ENCODE measurements around the gene PEX5L.

Gene PEX5L

DNA sequence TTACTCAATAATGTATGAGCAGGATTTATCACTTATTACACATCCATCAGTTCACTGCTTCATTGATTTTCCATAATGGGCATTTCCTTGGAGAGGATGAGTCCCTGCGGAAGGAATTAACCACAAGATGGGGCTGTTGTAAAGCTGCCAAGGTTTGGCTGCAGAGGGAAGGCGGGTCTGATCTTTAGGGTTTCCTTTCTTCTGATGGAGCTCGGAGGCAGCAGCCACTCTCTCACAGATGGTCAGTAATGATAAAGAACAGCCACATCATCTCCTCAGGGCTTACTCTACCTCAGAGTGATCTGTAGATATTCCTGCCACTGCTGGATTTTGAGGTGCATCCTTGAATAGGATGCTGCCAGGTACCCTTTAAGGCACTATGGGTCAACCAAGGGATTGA is 268.7 kb downstream of the PEX5L start:
- no peak for DNase-seq

DNA sequence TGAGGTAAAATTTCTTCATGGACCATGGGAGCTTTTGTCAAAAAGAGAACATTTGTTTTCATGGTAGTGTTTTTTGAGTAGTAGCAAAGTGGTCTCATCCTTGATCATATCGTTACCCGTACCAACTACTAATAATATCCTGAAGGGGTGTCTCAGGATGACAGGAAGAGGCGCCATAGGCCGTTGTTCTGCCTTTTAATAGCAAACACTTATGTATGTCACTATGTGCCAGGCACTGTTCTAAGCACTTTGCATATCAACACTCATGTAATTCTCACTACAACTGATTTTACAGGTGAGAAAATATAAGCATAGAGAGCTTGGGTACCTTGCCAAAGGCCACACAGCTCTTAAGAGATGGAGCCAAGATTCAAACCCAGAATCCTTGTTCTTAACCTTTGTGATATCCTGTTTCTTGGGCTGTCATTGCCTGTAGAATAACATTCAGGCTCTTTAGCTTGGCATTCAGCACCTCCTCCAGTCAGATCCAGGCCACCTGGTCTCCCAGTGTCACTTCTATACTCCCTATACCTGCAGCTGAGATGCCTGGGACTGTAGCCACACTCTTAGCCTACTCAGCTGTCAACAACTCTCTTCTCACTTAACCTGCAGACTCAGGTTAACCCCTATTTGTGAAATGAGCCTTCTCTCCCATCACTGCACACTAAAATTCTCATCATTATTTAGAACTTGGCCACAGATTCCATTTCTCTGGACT is 270.2 kb downstream of the PEX5L start:
- no peak for DNase-seq

DNA sequence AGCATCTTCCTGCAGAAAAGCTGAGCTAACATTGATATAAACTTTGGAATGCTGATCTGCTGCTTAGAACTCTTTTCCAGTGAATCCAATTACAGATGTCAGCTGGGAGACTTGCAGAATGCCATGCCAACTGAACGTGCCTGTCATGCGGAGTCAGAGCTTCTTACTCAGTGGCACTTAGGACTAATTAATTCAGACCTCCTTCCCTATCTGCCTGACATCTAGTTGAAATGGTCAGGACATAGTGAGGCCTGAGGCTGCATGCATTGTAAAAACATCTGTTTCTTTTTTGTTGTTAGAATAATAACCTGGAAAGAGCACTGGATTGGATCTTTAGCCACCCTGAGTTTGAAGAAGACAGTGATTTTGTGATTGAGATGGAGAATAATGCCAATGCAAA is 271.3 kb downstream of the PEX5L start:
- no peak for DNase-seq

DNA sequence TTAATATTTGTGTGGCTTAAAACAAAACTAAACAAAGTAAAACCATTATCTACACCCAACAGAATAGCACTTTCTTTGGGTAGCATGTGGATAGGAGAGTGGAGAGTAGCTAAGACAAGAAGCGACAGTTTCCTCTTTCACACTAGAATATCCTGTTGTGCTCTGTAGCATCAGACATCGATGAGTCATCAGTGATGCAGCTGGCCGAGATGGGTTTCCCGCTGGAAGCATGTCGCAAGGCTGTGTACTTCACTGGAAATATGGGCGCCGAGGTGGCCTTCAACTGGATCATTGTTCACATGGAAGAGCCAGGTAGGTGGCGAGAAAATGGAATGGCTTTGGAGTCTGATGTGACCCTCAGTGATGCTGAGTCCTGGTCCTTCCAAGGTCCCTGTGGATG is 275.8 kb downstream of the PEX5L start:
- no peak for DNase-seq

DNA sequence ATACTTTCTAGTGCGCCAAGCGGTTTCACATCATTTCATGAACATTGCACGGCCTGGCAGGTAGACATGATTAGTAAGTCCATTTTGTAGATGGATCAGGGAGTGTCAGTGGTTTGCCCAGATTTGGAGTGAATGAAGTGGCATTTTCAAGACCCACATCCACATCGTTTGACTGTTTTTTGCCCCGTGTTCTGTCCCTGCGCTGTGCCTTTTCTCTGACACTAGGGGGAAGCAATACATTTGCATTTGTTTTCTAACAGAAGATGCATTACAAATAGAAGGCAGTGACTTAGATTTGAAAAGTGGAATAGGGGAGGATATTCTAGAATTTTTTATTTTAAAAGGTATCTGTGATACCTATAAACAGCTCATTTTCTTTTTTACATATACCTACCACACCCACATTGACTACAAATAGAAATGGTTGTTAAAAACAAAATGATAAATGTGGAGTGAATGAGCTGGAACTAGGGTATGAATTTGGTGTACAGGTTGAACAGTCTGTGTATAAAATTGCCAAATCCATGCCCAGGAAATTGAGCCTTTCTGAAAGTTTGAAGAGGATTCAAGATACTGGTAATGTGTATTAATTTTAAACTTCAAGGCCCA is 285.9 kb downstream of the PEX5L start:
- DNase-seq, result no peak

DNA sequence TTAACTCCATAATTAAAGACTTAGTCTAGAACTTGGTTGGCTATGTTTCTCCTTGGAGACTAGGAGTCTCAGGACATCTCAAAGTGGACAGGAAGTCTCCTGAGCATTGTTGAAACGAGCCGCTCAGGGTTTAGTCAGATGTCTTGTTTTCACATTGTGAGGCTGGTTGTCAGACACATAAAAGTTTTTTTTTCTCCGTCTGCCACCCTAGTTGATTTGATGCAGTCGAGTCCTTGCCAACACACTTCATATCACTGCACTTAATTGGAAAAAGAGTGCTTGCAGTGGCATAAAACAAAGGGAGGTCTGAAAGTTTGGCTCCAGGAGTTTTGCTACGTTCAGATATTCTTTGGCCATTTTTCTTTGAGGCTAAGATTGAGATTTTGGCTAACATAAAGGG is 291.0 kb downstream of the PEX5L start:
- DNase-seq, result no peak

DNA sequence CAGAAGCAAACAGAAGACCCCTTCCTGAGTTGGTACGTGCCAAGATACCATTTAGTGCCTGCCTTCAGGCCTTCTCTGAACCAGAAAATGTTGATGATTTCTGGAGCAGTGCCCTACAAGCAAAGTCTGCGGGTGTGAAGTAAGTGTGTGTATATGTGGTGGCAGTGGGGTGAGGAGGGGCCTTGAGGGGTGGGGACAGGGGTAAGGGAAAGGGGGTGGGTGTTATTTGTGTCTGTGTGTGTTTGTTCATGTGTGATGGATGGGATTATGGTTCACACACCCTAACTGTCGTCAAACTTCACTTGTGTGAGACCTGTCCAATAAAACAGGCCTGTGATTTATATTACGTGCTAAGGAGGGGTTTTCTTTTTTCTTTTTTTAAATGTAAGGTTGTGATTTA is 291.7 kb downstream of the PEX5L start:
- DNase-seq, result no peak
